NB4 (cell line): ENCODE measurements around the gene FANCF.

ENCODE experiments used
- CTCF ChIP-seq: IDR thresholded peaks from one replicate; pipeline ENCODE4 v1.5.1; 2012; ENCODE audit warnings: low read depth, low read length
- MYC ChIP-seq: IDR thresholded peaks from 2 replicates; pipeline ENCODE4 v1.6.1; 2011; ENCODE audit warnings: low read depth, low read length
- POLR2A ChIP-seq: IDR thresholded peaks from 2 replicates; pipeline ENCODE4 v1.6.1; 2011; ENCODE audit warnings: mild to moderate bottlenecking; ENCODE audit not compliant: insufficient read length; ENCODE audit errors: extremely low read depth

- TF ChIP-seq POLR2A (no peak), CTCF (no peak), MYC (no peak)
These were observed 40.6 kb downstream of the FANCF start for GRCh38 chr11:22584976-22585375.
